GM21447 (cell line): ENCODE data around the gene MTHFSD.

Experiments used
- ATAC-seq: cut with Tn5 transposase; IDR thresholded peaks from one replicate; pipeline ENCODE4 v1.9.1; 2021; ENCODE audit not compliant: unreplicated experiment

Gene MTHFSD

DNA sequence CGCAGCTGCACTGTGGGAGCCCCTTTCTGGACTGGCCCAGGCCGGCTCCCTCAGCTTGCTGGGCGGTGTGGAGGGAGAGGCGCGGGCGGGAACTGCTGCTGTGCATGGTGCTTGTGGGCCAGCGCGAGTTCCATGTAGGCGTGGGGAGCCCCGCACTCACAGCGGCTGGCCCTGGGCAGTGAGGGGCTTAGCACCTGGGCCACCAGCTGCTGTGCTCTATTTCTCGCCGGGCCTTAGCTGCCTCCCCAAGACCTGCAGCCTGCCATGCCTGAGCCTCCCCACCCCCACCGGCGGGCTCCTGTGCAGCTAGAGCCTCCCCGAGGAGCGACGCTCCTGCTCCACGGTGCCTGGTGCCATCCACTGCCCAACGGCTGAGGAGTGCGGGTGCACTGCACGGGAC is 1.7 kb downstream of the MTHFSD start:
- no peak for ATAC-seq

DNA sequence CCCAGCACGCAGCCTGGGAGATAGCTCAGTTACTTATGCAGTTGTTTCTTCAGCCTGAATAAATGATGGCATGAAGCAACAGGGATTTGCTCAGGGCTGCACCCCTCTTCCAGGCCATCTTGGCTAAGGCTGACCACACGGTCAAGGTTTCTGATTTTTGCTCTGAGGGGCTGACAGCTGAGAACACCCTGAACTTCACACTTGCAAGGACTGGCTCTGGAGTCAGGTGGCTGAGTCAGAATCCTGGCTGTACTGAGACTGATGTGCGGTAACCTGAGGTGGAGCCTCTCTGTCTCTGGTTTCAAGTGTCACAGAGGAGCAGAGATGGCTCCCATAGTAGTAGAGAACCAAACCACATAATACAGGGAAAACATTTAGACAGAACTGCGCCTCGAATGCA is 4.8 kb downstream of the MTHFSD start:
- ATAC-seq = no peak

DNA sequence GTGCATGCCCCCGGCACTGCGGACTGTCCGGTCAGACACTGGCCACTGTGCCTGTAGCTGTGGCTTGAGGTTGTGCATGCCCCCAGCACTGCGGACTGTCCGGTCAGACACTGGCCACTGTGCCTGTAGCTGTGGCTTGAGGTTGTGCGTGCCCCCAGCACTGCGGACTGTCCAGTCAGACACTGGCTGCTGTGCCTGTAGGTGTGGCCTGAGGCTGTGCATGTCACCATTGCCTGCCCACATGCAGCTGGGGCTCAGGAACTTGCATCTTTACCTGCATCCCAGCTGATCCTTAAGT is 5.2 kb downstream of the MTHFSD start:
- no peak for ATAC-seq

DNA sequence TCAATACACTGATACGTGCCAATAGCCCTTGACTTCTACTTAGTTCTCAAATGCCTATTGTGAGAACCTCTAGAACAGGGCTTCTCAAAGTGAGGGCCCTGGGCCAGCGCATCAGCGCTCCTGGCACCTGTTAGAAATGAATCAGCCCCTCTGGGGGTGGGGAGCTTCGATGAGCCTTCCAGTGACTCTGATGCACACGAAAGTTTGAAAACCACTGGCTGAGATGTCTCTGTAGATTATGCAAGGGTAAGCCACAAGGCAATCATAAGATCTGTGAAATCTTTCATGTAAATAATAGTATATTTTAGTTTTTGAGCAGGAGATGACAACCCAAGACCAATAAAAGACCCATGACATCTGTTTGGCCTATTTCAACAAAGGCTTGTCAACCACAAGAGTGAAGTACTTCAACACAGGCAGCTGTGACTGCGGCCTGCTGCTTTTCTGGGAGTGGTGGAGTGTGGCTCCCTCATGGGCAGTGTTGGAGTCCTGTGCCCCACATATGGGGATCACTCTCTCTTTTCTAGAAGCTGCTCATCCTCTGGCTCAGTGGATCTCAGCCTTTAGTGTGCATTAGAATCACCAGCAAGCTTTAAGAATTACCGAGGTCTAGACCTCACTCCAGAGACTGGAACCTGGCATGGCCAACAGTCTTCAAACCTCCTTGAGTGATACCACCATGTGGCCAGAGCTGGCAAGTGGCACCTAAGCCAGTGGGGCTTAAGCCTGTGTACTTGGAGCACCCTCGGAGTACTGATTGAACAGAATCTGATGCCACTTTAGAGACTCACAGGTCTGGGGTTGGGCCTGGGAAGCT is 5.8 kb downstream of the MTHFSD start:
- no peak for ATAC-seq

DNA sequence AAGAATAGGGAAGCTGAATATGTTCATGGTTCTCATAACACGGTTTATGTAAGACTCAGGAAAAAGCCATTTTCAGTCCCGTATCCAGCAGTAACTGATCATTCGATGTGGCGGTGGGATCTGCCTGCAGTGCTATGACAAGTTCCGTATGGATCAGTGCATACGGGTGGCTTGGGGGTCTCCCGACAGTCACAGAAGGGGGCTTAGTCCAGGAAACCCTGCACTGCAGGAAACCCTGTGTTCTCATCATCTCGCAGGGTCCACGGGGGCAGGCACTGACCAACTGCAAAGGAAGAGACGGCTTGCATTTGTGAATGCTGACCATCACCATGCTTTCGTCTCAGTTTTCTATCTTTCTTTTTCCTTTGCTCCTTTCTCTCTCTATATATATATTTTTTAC is 7.7 kb downstream of the MTHFSD start:
- no peak for ATAC-seq

DNA sequence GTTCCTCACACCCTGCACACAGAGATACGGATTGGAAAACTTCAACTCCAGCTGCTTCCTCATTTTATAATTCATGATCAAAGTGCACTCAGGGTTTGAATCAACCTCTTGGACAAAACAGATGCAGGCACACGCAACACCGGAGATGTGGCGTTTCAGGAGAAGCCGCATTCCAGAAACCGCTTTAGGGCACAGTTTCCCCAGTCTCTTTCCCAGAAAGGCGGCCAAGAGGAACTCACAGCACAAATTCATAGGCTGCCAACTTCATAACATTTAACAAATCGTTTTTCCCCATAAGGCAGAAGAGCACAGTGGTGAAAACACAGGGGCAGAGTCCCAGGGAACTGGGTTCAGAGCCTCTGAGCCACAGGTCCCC is 8.4 kb downstream of the MTHFSD start:
- ATAC-seq = no peak

DNA sequence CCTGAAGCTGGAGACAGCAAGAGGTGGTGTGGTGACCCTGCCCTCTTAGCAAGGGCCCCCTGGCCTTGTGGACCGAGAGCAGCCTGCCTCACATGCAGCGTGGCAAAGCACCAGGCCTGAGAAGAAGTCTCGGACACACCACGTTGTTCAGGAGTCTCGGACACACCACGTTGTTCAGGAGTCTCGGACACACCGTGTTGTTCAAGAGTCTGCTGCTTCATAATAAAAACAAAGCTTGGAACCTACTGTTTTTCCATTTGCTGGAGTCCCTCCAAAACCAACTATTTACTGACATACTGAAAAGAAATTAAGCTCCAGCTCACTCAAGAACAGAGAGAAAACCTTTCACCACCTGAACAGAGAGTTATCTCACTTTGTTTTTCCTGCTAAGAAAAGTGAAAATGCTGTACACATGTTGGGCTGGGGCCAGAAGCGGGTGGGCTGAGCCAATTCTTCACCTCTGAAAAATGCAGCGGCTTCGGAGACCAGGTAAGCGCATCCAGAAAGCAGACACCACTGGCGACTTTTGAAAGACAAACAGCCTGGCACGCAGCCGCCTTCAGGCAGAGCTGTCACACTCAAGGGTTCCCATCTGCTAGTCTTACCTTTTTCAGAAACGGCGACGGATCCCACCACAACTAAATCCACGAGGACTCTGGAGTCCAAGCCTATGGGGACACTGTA is 8.9 kb downstream of the MTHFSD start:
- no peak for ATAC-seq

DNA sequence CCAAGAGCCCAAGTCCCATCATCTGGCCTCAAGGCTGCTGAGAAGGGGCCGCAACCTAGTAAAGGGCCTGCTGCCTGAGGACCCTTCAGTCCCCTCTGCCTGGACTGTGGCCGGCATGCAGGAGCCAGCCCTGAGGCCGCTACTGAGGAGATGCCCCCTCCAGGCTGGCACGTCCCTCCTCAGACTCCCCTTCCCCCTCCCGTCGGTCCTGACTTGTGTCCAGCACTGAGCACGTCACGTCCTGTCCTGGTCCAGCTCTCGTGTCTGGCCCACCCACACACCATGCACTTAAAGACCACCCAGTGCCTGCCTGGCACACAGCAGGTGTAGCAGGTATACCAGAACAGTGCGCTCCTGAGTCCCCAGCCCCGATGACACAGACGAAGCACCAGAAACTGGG is 9.6 kb downstream of the MTHFSD start:
- no peak for ATAC-seq

DNA sequence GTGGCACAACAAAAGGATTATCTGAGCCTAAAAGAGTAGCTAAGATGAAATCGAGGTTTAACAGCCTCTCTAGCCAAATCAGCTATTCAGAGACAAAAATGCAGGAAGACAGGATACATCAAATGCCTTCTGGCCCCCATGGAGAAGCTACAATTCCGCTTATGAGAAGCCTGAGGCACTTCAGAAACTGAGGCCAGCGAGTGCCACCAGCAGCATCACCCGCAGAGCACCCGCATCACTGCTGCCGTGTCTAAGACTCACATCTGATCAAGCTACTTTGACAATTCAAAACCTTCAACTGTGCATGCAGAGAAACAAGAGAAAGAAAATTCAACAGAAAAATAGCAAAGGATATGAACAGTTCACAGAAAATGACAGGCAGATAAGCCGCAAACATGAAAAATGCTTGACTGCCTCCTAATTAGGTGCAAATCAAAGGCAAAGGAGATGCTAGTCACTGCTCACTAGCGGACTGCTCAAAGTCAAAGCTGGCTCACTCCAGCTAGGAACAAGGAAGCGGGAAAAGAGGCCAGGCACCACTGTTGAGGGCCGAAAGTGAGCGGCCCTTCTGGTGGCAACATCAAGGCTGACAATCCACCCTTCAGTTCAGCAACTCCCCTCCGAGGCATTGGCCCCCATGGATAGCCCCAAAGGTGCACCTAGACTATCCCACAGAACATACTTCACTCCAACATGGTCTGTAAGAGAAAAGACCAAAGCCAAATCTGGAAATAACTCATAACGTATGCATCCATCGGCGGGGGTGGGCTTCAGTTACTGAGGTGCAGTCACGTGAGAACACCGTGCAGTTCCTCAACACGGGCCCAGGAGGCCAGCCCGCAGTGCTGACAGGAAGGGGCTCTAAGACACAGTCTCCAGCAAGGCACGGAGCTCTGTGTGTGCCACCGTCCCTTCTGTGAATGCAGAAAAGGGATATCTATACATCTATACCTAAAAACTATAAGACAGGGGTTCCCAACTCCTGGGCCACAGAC is 12.0 kb downstream of the MTHFSD start:
- ATAC-seq = no peak

DNA sequence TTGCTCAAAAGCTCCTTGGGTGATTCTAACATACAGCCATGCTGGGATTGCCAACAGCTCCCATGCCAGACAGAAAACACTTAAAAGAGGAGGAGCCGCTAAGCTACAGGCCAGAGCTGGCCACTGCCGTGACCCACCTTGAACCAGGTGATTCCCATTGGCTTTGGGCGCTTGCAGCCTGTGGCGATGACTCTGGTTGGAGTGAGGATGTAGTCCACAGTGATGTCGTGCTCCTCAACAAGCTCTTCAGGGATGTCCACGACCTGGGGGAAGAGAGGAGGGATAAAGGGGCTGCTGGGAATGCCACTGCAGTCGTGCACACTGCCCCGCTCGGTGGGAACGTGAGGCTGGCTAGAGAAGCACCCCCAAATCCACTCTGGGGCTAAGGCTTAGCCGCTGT is 13.5 kb downstream of the MTHFSD start:
- ATAC-seq = no peak

DNA sequence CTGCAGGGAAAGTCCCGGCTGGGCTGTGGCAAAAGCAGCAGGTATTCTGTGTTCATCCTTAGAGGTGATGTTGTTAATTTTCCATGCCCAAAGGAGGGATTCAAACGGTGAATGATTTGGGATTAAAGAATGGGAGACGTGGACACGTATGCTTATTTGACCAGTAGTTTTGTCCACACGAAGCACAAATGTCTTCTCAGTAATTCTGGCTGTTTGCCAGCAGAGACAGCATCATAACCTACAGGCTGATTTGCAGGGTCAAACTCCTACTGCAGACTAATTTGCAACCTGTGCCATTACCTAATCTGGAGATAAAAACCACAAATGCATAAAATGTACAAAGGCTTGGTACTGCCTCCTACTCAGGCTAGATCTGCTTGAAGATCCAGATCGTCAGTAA is 14.1 kb downstream of the MTHFSD start:
- ATAC-seq = no peak

DNA sequence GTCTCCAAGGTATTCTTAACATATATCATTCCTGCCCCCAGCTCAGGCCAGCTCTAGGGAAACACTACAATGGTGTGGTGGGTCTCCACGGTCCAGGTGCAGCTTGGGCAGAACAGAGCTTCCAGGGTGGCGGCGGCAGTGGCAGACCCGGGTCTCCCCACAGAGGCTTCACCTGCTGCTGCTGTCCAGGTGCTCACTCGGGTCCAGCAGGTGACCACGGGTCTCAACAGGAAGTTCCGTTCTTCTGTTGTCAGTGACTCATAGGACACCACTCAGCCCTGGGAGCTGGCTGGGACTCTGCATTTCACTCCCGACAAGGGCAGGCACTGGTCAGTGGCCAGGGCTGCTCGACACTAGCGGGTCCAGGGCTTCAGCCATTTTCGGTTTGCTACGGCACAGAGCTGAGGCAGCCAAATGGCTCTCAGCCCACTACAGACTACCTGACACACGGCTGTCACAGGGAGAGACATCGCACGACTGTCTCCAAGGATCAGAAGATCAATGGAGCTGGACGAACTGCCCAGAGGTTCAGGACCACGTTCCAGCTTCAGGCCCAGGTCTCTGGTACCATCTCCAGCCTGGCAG is 16.7 kb downstream of the MTHFSD start:
- no peak for ATAC-seq

DNA sequence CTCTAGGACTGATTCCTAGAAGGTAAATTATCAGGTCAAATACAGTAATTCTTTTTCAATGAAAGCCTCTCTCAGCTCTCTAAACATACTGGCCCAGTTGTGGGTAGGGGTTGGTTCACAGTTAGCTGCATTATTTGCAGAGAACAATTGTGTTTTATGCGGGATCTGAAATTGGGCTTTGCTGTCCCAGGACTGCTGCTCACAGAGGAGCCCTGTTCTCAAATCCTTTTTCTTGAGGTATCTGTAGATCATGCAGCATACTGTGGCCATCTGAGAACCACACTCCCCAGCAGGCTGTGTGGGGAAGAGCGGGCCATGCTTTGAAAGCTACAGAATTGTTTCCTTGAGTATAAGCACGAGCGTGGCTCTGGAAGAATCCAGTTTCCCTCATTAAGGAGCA is 17.5 kb downstream of the MTHFSD start:
- ATAC-seq = no peak

DNA sequence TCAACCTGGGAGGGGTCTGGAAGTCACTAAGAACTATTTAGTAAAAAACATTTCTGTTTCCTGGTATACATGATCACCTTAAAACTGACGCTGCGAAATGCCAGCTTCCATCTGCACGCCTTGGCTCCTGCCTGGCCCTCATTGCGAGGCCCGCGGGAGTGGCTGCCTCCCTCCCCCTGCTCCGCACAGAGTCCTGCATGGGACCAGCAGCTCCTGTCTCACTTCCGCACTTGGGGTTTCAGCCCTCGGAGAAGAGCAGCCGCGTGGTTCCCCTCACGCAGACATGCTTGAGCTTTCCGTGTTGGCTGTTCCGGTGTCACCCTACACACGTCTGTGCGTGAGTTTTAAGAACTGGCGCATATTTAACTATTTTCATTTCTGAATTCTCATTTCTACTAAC is 18.4 kb downstream of the MTHFSD start:
- ATAC-seq = no peak

DNA sequence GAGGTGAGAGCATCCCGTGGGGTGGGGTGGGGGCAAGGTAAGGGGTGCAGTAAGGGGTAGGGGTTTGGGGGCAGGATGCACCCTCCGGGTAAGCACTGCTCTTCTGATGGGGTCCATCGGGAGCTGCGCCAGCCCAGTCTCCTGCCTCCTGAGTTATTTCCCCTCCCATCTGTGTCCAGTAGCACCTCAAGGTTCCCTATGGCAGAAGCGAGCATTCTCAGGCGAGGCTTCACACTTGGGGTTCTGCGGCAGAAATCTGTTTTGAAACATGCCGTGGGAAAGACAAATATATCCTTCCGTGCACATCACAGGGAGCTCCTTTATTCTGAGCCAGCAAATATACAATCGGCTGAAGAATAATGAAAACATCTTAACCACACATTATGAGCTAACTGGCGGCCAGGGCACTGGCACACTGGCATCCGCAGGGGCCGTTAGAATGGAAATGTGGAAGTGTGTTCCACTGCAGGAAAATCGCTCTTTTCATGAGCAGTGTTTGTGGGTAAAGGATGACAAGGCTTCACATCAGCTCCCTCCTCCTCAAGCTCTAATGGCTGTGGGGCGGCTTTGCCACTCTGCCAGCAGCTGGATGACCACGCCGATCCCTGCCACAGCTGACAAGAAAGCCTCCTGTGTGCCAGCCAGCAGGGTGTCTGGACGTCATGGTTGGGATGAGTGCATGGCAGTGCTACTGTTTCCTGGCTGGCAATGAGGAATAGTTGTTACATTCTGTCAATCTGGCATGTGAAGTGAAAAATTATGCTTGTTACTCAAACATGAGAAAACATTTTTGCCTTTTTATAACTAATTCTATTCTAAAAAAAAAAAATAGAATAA is 20.0 kb downstream of the MTHFSD start:
- no peak for ATAC-seq

DNA sequence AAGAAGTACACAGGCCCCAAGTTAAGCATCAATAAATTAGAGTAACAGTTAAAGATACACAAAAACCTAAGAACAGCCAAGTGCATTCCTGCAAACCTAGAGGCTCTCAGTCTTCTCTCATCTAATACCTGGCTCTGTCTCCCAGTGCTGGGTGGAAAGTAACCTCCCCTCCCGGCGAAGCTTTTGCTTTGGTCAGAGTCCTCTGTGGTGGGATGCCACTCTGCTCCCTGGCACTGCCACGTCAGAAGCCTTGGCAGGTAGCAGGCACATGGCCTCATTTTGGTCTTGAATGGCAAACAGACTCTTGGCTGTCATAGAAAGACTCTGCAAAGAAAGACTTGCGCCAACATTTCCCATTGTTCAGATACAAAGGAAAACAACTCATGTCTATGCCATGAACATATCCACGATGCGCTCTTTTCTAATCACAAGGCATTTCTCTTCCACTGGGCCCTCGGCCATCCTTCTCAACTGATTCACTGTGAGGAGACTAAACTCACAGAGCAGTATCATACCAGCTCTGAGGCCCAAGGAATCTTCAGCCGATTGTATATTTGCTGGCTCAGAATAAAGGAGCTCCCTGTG is 21.2 kb downstream of the MTHFSD start:
- ATAC-seq = no peak

DNA sequence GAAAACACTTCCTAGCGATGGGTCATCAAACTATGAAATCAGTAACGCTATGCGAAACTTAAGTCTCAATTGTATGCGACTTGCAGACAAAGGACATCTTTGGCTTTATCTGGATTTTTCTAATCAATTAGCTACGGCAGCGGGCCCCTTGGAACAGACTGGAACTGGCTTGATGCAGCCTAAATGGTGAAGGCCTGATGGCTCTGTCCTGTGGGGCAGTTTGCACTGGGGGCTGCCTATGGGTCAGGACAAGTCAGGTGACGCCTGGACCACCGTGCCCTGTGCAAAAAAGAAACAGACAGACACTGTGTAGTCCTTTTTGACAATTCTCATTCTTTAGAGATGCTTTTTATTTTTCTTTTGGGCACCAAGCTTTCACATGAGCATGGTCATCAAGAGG is 22.0 kb downstream of the MTHFSD start:
- no peak for ATAC-seq

DNA sequence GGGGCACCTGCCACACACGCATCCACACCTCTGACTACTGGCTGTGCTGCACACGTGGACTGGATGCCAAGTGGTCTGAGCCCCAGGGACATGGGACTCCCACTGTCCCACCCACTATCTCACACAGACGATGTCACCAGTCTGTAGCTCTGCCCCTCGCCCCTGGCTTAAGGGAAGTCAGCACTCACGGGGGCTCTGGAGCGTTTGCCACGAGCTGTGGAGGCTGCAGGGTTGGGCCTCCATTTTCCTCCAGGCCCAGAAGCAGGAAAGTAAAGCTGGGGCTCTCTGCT is 22.6 kb downstream of the MTHFSD start:
- no peak for ATAC-seq

DNA sequence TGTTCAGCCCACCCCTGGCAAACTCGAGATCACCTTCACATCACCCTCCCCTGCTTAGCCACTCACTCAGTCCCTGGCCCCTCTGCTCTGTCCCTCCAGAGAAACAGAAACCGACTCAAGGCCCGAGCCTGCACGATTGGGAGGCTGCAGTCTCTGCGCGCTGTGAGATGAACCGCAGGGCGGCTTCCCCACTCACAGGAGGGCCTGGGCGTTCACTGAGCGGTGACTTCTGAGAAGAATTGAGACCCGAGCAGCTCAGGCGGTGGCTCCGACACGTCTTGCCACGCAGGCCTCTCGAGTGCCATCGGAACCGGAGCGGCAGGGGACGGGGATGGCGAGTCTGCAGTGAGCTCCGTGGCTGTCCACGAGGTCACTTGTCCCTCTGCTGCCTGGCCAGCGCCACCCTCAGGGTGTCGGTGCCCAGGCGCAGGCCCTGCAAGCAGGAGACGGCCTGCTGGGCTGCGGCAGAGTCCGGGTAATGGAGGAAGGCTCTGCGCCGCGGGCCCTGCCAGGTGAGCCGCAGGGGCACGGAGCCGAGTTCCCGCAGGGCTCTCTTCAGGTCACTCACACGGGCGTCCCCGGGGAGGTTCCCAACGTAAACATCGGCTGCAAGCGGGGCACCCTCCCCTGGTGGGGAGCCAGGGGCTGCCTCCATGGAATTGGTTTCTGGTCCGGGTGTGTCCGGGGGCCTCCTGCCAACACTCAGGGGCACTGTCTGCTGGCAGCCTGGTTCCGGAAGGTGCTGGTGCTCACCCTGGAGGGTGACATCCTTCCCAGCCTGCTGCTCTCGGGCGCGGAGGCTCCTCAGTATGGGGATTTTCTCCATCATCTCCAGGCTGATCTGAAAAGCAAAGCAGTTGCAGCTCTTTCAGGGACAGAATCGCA is 23.2 kb downstream of the MTHFSD start:
- no peak for ATAC-seq

DNA sequence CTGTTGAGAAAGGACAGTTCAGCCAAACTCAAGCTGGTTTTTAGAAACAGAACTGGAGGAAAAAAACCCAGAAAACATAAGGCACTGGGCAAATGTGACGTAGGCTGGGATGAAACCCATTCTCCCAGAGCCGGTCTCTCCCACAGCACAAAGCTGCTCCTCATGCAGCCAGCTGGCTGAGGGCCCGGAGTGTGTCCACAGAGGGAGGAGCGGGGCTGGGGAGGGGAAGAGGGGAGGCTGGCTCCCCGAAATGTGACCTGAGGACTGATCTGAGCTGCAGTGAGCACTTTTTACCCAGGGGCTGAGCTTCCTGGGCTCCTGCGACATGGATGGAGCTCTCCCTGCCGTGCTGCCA is 23.9 kb downstream of the MTHFSD start:
- ATAC-seq = no peak
